ENCODE measurements around the gene THSD7B. TPM values are rescaled to one million over a fixed set of nuclear protein-coding genes. Genes with fewer than 3 reads are reported as not detected.

The THSD7B gene
- polyA plus RNA-seq, 1 experiment, result not detected

DNA sequence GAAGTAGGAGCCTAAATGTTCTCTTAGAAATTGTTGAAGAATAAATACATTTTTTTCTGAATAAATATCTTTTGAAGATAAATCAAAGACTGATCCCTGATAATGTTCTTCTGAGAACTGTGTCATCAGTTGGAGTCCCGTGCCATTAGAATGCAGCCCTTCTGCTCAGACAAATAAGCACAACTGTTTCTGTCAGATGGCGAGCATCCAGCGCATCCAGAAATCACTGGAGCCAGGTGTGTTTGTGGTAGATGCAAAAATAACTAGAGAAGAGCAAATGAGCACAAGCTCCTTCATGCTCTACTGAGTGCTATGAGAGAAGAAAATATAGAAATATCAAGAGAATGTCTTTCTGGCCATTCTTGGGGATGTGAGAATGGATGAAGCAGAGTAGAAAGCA lies 573.7 kb downstream of the THSD7B start:
- TF ChIP-seq, protein P1, sequence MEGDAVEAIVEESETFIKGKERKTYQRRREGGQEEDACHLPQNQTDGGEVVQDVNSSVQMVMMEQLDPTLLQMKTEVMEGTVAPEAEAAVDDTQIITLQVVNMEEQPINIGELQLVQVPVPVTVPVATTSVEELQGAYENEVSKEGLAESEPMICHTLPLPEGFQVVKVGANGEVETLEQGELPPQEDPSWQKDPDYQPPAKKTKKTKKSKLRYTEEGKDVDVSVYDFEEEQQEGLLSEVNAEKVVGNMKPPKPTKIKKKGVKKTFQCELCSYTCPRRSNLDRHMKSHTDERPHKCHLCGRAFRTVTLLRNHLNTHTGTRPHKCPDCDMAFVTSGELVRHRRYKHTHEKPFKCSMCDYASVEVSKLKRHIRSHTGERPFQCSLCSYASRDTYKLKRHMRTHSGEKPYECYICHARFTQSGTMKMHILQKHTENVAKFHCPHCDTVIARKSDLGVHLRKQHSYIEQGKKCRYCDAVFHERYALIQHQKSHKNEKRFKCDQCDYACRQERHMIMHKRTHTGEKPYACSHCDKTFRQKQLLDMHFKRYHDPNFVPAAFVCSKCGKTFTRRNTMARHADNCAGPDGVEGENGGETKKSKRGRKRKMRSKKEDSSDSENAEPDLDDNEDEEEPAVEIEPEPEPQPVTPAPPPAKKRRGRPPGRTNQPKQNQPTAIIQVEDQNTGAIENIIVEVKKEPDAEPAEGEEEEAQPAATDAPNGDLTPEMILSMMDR (IDR thresholded peaks at IDR 0.05; ENCODE audit: low read depth, low read length), result no peak
- H3K4me3 ChIP-seq (ENCODE audit: low read depth, low read length), result no peak overlapping the region
- no peak overlapping the region for H3K27ac ChIP-seq (ENCODE audit: low read depth, low read length)
- CTCF ChIA-PET, result no interaction called here
- no peaks in the 10 kb centered on the region for H3K27me3 ChIP-seq (ENCODE audit: control insufficient read depth, insufficient read depth, low read length)
- H3K9me3 ChIP-seq (ENCODE audit: control insufficient read depth, insufficient read depth, low read length), result peaks cover 2% of the 10 kb centered on the region; the same call in 1 of the 2 replicates
- POLR2A ChIA-PET, result no interaction called here
- DNase-seq (ENCODE audit: low read depth, low spot score), result no peak

DNA sequence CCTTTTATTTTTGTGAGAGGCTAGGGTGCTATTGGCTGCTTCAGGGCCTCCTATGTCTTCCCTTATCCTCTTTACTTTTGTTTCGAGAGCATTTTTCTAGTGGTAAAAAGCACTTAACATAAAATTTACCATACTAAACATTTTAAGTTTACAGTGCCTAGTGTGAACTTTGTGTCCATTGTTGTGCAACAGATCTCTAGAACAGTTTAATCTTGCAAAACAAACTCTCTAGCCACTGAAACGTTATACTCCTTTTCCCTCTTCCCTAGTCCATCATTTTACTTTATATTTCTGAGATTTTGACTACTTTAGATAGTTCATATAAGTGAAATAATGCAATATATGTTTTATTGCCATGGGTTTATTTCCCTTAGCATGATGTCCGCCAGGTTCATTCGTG lies 580.6 kb downstream of the THSD7B start:
- no peak for DNase-seq (ENCODE audit: low read depth, low spot score)
- Histone ChIP-seq H3K4me3 (ENCODE audit: low read depth, low read length) (no peak overlapping the region), H3K9me3 (ENCODE audit: control insufficient read depth, insufficient read depth, low read length) (peaks cover 2% of the 10 kb centered on the region; the same call in 1 of the 2 replicates), H3K27ac (ENCODE audit: low read depth, low read length) (no peak overlapping the region), H3K27me3 (ENCODE audit: control insufficient read depth, insufficient read depth, low read length) (no peaks in the 10 kb centered on the region)
- CTCF ChIA-PET, result interaction anchor here (0.6 kb wide), 1 partner anchor 799 kb away, joined by 3 read pairs; no protein-coding TSS in a partner anchor
- TF ChIP-seq, protein P1 (IDR thresholded peaks at IDR 0.05; ENCODE audit: low read depth, low read length), result no peak
- POLR2A ChIA-PET, result no interaction called here

DNA sequence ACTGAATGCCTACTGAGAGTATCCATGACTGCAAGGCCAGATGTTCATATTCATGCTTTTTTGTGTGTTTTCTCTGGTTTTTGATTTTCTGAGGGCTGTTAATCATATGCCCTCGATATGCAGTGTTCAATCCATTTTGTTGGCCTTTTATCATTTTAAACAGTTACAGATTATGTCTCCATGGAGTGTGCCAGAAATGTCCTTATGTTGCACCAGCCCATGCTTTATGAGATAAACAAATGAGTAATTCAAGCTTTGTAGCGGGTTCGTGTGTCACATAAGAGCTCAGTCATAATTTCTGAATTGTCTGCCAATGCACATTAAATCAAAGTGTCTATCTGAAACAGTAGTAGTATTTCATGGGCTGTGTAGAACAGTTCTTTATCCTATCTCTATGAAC lies 583.0 kb downstream of the THSD7B start:
- Histone ChIP-seq H3K4me3 (ENCODE audit: low read depth, low read length) (no peak overlapping the region), H3K27me3 (ENCODE audit: control insufficient read depth, insufficient read depth, low read length) (no peaks in the 10 kb centered on the region), H3K9me3 (ENCODE audit: control insufficient read depth, insufficient read depth, low read length) (peaks cover 5% of the 10 kb centered on the region; the same call in 1 of the 2 replicates), H3K27ac (ENCODE audit: low read depth, low read length) (no peak overlapping the region)
- ChIA-PET CTCF (no interaction called here), POLR2A (no interaction called here)
- DNase-seq (ENCODE audit: low read depth, low spot score), result no peak
- TF ChIP-seq, protein P1 (IDR thresholded peaks at IDR 0.05; ENCODE audit: low read depth, low read length), result no peak

DNA sequence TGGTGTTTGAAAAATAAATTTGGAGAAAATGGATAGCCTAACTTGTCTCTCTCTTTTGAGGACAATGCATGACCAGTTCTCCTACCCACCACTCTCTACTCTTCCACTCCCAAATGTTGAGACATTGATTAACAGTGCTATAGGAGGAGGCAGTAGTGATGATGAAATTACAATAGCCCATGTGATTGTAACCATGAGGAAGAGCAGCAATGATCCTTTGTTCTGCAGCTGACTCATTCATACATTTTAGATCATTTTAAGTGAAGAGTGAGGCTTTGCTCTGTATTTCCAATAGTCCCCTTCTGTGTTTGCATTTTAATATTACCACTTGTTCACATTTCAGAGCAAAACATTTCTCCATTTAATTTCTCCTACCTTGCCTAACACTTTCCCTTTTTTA lies 592.3 kb downstream of the THSD7B start:
- no peaks in the 10 kb centered on the region for H3K27me3 ChIP-seq (ENCODE audit: control insufficient read depth, insufficient read depth, low read length)
- TF ChIP-seq, protein P1 (IDR thresholded peaks at IDR 0.05; ENCODE audit: low read depth, low read length), result no peak
- H3K9me3 ChIP-seq (ENCODE audit: control insufficient read depth, insufficient read depth, low read length), result peaks cover 12% of the 10 kb centered on the region
- no peak overlapping the region for H3K27ac ChIP-seq (ENCODE audit: low read depth, low read length)
- DNase-seq (ENCODE audit: low read depth, low spot score), result no peak
- no peak overlapping the region for H3K4me3 ChIP-seq (ENCODE audit: low read depth, low read length)
- ChIA-PET CTCF (no interaction called here), POLR2A (no interaction called here)

DNA sequence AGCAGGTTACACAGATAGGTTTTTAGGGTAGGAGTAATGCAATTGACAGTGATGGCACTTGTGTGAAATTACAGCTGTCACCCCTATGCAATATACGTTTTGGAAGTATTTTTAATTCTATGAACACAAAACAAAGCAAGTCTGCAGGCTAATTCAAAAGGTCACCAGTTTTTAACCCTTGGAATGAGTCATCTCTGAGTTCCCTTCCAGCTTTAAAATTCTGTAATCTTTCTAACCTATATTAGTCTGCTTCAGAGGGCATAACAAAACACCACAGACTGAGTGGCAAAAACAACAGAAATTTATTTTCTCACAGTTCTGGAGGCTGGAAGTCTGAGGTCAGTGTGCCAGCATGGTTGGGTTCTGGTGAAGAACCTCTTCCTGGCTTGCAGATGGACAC lies 602.0 kb downstream of the THSD7B start:
- TF ChIP-seq, protein P1 (IDR thresholded peaks at IDR 0.05; ENCODE audit: low read depth, low read length), result no peak
- H3K9me3 ChIP-seq (ENCODE audit: control insufficient read depth, insufficient read depth, low read length), result peaks cover 3% of the 10 kb centered on the region; the same call in 1 of the 2 replicates
- H3K4me3 ChIP-seq (ENCODE audit: low read depth, low read length), result no peak overlapping the region
- no peak for DNase-seq (ENCODE audit: low read depth, low spot score)
- POLR2A ChIA-PET, result no interaction called here
- no peak overlapping the region for H3K27ac ChIP-seq (ENCODE audit: low read depth, low read length)
- H3K27me3 ChIP-seq (ENCODE audit: control insufficient read depth, insufficient read depth, low read length), result no peaks in the 10 kb centered on the region
- CTCF ChIA-PET, result interaction anchor here (0.7 kb wide), 1 partner anchor 590 kb away, joined by 3 read pairs; no protein-coding TSS in a partner anchor

Measured in AG04450 (cell line).